HG02885 (cell line): Measurements from ENCODE around the gene HDAC4.
A peak's percentile ranks its signal among the peaks of the same experiment; 100 is the strongest.

Source experiments
- ATAC-seq: cut with Tn5 transposase; IDR thresholded peaks from one replicate; pipeline ENCODE4 v1.9.1; 2021; ENCODE audit warnings: mild to moderate bottlenecking; ENCODE audit not compliant: unreplicated experiment, poor library complexity

HDAC4 gene

GRCh38 chr2:239037559-239037910, 363.3 kb downstream of the HDAC4 start:
- no peak for ATAC-seq

GRCh38 chr2:239036819-239037558, 363.8 kb downstream of the HDAC4 start:
- ATAC-seq, result no peak

- no peak for ATAC-seq
Measured at GRCh38 chr2:239035997-239036731, 364.7 kb downstream of the HDAC4 start.

GRCh38 chr2:239035361-239035814, 365.4 kb downstream of the HDAC4 start:
- peak; percentile 48 for ATAC-seq

DNA sequence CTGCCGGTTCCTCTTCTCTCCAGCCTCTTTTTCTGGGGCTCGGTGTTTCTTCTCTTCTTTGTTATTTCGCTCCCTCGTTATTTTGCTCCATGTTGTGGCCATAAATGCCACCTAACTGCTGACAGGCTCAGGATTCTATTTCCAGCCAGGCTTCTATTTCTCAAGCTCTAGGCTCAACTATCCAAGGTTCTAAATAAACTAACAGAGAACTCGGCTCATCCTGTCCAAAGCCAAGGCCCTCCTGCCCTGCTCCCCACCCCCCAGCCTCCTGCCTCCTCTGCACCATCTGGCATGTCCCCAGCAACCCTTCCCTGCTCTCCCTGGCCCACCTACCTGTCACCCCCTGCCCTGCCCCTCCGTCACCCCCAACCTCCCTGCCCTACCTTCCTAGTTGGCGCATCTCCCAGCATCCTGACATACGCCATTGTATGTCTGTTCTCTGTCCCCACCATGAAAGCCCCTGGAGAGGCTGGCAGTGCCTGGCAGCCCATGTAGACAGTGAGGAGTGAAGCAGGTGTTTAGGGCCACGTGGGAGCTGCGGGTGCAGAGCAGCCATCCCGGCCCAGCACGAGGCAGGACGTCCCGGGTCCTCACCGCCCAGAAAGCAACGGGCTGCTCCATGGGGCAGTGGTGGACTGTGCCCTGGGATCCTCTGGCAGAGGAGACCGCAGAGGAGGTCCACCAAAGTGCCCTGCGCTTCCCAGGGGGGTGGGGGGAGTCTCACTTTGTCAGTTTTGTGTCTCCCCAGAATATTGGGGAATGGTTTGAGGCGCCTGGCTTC, 366.1 kb downstream of the HDAC4 start:
- ATAC-seq, result no peak

GRCh38 chr2:239033801-239034560, 366.8 kb downstream of the HDAC4 start:
- no peak for ATAC-seq

- no peak for ATAC-seq
Measured at GRCh38 chr2:239029958-239030357, 370.9 kb downstream of the HDAC4 start.

DNA sequence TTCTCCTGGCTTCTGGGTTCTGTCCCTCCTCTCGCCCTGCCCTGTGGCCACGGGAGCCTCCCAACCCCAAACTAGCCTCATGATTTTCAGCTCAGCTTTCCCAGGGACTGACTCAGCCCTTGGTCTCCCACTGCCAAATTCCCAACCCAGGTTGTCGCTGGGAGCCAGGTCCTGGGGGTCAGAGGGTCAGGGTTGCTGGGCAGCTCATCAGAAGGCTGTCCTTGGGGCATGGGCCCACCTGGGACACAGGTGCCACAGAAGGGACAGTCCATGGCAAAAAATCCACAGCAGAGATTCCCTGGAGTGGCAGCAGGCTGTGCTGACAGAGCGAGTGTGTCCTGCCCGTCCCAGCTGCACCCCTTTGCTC, 372.6 kb downstream of the HDAC4 start:
- ATAC-seq, result no peak

DNA sequence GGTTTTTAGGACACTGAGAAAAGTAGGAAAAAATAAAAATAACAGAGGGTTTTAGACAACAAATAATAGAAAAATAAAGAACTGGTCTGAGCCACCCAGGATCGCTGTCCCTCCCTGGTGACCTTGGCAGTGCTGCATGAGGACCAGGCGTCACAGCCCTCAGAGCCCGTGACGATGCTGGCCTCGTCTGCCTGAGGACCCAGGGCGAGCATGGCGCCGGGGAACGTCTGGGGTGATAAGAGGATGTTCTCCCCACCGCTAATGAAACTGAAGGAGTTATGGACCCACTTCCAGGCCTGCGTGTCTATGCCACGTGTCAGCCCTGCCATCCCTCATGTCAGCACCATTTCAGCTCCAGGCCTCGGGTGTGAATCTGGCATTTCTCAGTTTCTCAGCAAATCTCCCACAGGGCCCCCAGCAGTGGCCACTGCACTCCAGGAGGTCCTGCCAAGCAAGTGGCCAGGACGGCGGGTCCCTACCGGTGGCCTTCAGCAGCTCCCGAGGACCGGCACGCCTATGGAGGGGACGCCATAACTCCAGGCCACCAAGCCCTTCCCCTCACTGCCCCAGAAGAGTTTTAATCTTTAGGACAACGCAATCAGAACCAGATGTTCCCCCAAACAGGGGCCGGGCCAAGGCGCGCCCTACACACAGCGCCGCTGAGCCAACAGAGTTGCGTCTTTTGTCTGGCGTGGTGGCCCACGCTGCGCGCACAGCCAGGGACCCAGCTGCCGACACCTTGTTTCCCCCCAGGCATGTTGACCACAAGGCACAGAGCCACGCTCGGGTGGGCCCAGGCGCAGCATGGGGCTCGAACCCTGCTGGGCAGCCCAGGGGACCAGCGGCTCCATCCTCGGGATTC, 373.2 kb downstream of the HDAC4 start:
- ATAC-seq, result no peak

GRCh38 chr2:239026711-239027361, 374.0 kb downstream of the HDAC4 start:
- ATAC-seq, result no peak

DNA sequence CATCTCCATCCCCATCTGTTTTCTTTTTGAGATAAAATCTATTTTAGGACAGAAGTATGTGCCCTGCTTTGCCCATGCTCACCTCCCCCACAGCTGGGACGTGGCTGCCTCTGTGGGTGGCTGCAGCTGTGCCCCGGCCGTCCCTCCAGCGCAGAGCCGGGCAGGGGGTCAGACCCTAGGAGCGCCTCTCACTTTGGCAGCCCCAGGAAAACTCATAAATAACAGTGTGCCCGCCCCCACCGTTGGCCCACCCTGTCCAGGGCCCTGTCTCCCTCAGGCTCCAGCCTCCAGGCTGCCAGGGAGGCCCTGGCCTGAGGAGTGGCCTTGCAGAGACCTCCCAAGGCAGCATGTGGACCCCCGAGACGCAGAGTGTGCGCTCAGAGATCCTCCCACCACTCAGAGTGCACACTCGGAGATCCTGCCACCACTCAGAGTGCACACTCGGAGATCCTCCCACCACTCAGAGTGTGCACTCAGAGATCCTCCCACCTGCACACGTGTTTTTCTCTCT, 374.8 kb downstream of the HDAC4 start:
- no peak for ATAC-seq

- ATAC-seq, result no peak
Measured at GRCh38 chr2:239025096-239025801, 375.6 kb downstream of the HDAC4 start.

- no peak for ATAC-seq
Measured at GRCh38 chr2:239024226-239024625, 376.6 kb downstream of the HDAC4 start.

- no peak for ATAC-seq
Measured at GRCh38 chr2:239022437-239023260, 378.2 kb downstream of the HDAC4 start.

DNA sequence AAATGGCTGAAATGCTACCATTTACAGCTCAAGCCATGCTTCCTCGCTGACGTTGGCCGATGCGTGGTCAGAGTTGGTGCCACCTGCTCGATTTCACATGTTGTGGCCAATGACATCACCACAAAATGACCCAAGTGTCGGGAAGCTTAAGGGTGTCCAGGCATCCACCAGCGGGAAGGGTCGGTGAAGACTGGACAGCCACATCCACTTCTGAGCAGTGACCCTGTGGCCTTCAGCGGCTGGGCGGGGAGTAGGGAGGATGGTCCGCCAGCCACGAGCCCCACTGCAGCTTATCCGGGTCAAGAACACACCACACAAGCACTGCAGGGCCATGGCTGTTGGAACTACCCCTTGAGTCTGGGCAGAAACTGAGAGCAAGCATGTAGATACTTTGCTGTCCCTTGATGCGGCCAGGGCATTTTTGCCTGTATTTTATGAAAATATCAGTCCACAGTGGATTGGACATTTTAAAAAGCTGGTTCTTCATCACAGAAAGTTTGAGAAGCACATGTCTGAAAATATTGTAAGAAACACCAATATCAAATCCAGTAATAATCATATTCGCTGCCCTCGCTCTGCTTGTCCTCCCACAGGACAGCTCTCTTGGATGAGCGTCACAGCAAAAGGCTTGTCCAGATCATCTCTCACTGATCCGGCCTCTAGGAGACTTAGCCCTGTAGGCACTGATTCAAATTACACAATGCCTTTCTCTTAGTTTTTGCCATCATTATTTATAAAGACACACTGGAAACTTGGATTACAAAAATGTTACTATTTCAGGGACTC, 379.0 kb downstream of the HDAC4 start:
- ATAC-seq, result no peak

DNA sequence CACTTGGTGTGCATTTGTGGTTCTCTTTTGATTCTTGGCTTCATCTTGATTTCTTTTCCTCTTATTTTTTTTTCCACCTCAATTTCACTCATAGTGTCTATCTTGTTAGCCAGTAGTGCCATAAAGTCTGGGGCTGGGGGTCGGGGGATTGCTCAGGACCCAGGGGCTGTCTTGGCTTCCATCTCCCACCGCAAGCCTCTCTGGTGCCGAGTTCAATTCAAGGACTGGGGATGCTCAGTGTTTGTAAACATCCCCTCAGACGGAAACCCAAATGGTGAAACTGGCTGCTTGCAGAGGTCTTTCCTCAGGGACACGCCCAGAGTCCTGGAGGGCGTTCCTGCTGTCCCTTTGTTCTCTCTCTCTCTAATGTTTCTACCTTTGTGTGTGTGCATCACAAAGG, 379.6 kb downstream of the HDAC4 start:
- no peak for ATAC-seq
